Nephron progenitor cell (in vitro differentiated cells): ENCODE data around the gene ABHD16B.

Experiments
- DNase-seq: peaks from one replicate; pipeline ENCODE4 v3.0.0; 2021
- H3K27ac Mint-ChIP-seq: 2 replicates; pipeline ENCODE4 v1.8.0; 2021; ENCODE audit warnings: mild to moderate bottlenecking, moderate library complexity, mixed read lengths
- H3K27me3 Mint-ChIP-seq: 2 replicates; pipeline ENCODE4 v1.8.0; 2021; ENCODE audit warnings: mild to moderate bottlenecking, low read depth, mixed read lengths; ENCODE audit not compliant: poor library complexity
- H3K36me3 Mint-ChIP-seq: 2 replicates; pipeline ENCODE4 v1.8.0; 2021; ENCODE audit warnings: low read depth, mixed read lengths
- H3K4me1 Mint-ChIP-seq: 2 replicates; pipeline ENCODE4 v1.8.0; 2021; ENCODE audit warnings: mixed read lengths
- H3K4me3 Mint-ChIP-seq: 2 replicates; pipeline ENCODE4 v1.8.0; 2021; ENCODE audit warnings: mild to moderate bottlenecking, moderate library complexity, mixed read lengths
- H3K9me3 Mint-ChIP-seq: 2 replicates; pipeline ENCODE4 v1.8.0; 2021; ENCODE audit warnings: mild to moderate bottlenecking, moderate library complexity, mixed read lengths
- TF ChIP-seq, protein P1 (sequence below): fragments of 200-600 bp; sonication (generic); IDR thresholded peaks from 2 replicates; pipeline ENCODE4 v1.5.0; 2021; ENCODE audit warnings: antibody characterized with exemption

Gene ABHD16B

DNA sequence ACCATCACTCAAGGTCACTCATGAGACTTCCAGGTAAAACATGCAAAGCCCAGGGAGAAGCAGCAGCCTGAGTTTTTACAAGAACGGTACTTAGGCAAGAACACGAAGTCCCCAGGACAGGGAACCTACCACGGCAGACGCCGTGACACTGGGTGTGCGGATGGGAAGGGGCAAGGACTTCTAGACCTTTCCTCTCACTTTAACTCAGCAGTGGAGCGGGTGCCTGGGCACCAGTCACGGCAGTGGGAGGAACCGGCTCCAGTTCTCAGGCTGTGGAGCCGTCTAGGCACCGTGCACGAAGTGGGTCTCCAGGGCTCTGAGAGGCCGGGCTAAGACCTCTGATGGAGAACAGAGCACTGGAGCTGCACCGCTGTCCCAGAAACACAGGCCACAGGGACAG is 32.8 kb upstream of the ABHD16B start:
- Mint-ChIP-seq H3K4me3 (peak overlapping the region; percentile 96), H3K27ac (no peak overlapping the region), H3K9me3 (no peaks in the 10 kb centered on the region), H3K36me3 (peaks cover 13% of the 10 kb centered on the region), H3K27me3 (peaks cover 16% of the 10 kb centered on the region), H3K4me1 (peaks cover 60% of the 10 kb centered on the region)
- TF ChIP-seq, protein P1, sequence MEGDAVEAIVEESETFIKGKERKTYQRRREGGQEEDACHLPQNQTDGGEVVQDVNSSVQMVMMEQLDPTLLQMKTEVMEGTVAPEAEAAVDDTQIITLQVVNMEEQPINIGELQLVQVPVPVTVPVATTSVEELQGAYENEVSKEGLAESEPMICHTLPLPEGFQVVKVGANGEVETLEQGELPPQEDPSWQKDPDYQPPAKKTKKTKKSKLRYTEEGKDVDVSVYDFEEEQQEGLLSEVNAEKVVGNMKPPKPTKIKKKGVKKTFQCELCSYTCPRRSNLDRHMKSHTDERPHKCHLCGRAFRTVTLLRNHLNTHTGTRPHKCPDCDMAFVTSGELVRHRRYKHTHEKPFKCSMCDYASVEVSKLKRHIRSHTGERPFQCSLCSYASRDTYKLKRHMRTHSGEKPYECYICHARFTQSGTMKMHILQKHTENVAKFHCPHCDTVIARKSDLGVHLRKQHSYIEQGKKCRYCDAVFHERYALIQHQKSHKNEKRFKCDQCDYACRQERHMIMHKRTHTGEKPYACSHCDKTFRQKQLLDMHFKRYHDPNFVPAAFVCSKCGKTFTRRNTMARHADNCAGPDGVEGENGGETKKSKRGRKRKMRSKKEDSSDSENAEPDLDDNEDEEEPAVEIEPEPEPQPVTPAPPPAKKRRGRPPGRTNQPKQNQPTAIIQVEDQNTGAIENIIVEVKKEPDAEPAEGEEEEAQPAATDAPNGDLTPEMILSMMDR: no peak
- no peak for DNase-seq

DNA sequence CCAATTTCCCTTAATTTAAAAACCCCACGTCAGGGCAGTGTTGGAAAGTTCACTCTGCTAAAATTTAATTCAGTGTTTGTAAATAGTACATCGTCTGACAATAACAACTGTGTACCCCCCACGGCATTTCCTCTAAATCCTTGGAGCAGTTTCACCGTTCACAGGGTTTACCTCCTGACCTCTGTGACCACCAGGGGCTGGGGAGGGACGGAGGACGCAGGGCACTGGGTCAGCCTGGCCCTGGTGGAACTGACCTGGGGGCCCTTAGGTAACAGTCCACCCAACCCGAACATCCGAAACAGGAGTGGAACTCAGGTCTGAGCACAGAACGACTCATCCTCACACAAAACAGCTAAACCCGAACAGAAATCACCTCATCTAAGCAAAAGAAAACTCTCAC is 32.3 kb upstream of the ABHD16B start:
- TF ChIP-seq, protein P1: no peak
- Mint-ChIP-seq H3K27me3 (peaks cover 16% of the 10 kb centered on the region), H3K9me3 (no peaks in the 10 kb centered on the region), H3K4me1 (peaks cover 60% of the 10 kb centered on the region), H3K4me3 (peak overlapping the region; percentile 96), H3K27ac (no peak overlapping the region), H3K36me3 (peaks cover 9% of the 10 kb centered on the region)
- no peak for DNase-seq

DNA sequence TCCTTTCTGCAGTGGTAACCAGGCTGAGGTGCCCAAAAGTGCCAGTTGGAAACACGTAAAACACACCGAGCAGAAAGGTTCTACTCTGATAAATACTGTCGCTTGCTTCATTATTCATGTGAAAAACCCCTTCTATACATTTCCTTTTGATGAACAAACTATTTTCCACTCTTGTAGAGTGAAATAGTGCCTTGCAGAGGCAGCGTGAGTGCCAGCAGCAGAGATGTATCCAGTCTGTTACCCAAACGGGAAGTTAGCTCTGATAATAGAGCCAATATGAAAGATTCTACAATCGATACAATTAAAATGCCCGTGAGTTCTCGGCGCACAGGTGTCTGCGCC is 31.7 kb upstream of the ABHD16B start:
- Mint-ChIP-seq H3K27ac (no peak overlapping the region), H3K4me3 (peak overlapping the region; percentile 96)

DNA sequence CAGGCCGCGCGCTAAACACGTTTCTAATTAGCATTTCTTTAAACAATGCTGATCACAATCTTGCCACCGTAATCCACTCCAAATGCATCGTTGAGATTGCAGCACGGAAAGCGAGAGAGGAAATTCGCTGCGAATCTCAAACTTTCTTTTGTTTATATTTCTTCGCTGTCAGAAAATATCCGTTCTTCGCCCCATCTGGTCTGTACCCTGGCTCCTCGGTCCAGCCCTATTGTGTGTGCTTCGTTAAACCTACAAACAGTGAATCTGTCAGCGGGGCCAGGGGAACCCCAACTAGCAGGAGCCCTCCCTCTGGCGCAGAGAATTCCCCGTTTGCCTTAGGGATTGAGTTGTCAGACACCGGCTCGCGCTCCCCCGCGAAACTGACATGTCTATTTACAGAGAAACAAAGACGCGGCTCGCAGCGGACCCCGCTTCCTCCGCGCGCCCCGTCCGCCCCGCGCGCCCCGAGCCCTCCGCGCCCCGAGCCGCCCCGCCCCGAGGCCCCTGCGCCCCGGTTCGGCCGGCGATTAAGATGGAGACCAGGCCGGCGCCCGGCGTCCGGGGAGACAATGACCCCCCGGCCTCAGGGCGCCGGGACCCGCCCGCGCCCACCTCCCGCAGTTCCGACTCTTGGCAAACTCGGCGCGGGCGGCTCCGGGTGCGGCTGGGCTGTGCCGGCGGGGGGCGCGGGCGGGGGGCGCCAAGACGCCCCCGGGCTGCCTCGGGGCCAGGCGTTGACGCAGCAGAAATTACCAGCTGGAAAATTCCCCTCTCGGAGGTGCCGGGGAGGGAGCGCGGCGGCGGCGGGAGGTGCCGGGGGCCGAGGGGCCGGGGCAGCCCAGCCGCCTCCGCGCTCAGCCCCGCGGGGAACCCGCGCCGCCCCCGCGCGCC is 31.1 kb upstream of the ABHD16B start:
- peak; percentile 54 for DNase-seq
- Mint-ChIP-seq H3K27me3 (peaks cover 16% of the 10 kb centered on the region), H3K36me3 (peaks cover 8% of the 10 kb centered on the region), H3K27ac (no peak overlapping the region), H3K4me1 (peaks cover 66% of the 10 kb centered on the region), H3K4me3 (peak overlapping the region; percentile 96), H3K9me3 (no peaks in the 10 kb centered on the region)
- TF ChIP-seq, protein P1: no peak

More for the DNA sequence above, 31.7 kb upstream of the ABHD16B start:
- peaks cover 61% of the 10 kb centered on the region for H3K4me1 Mint-ChIP-seq
- no peak for DNase-seq
- peaks cover 16% of the 10 kb centered on the region for H3K27me3 Mint-ChIP-seq
- H3K9me3 Mint-ChIP-seq: no peaks in the 10 kb centered on the region
- TF ChIP-seq, protein P1: no peak
- peaks cover 8% of the 10 kb centered on the region for H3K36me3 Mint-ChIP-seq

DNA sequence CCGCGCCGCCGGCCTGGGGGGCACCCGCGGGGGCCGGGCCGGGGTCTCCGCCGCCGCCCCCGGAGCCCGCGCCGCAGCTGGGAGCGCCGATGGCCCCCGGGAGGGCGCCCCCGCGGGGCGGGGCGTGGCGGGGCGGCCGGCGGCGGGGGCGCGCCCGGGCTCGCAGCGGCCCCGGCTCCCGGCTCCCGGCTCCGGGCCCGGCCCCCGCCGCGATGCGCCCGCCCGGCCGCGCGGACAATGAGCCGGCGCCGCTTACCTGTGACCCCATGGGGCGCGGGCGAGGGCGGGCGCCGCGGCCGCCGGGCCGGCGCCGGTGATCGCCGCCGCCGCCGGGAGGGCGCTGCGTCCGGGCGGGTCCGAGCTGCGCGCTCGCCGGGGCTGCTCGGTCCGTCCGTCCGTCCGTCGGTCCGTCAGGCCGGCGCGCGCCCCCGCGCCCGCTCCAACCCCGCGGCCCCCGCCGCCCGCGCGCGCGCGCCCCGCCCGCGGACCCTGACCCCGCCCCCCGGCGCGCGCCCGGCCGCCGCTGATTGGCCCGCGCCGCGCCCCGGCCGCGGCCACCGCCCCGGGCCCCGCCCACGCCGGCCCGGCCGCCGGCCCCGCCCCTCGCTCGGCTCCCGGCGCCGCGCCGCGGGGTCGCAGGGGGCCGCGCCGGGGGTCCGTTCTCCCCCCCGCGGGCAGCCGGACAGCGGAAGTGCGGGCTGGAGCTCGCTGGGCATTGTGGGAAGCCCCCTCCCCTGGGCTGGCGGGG is 30.3 kb upstream of the ABHD16B start, which contains the start of gene ZBTB46:
Gene ZBTB46 (minus strand): TSS at position 424 of the 748 bp plus-strand sequence. CDS start 40,507 bp downstream, outside the sequence.
- peaks cover 62% of the 10 kb centered on the region for H3K4me1 Mint-ChIP-seq
- TF ChIP-seq, protein P1: no peak
- no peaks in the 10 kb centered on the region for H3K9me3 Mint-ChIP-seq
- H3K36me3 Mint-ChIP-seq: peaks cover 2% of the 10 kb centered on the region
- peak; percentile 82 for DNase-seq
- peaks cover 16% of the 10 kb centered on the region for H3K27me3 Mint-ChIP-seq
- peak within 1 kb of the TSS; percentile 96 for H3K4me3 Mint-ChIP-seq
- H3K27ac Mint-ChIP-seq: no peak within 1 kb of the TSS
